Transverse colon (tissue), 4 donors: ENCODE measurements around the gene PRDM2. TPM values are rescaled to one million over a fixed set of nuclear protein-coding genes. Genes with fewer than 3 reads are reported as not detected.

ENCODE experiments used
- DNase-seq: peaks from one replicate; pipeline ENCODE4 v3.0.0-alpha.2; 2019
- H3K27ac ChIP-seq, 4 donors: fragments of 200-600 bp; sonication (generic); 2 replicates each; pipeline ENCODE4 v1.5.1; 2016 to 2018; ENCODE audit warnings: inconsistent platforms in 4 of 4
- H3K27me3 ChIP-seq: fragments of 200-600 bp; sonication (generic); 2 replicates; pipeline ENCODE4 v1.5.1; 2017; ENCODE audit warnings: inconsistent platforms
- H3K36me3 ChIP-seq, 4 donors: fragments of 200-600 bp; sonication (generic); 2 replicates each; pipeline ENCODE4 v1.5.1; 2017 to 2019; ENCODE audit warnings: inconsistent platforms in 4 of 4
- H3K4me1 ChIP-seq, 4 donors: fragments of 200-600 bp; sonication (generic); 2 replicates each; pipeline ENCODE4 v1.5.1; 2017 to 2020; ENCODE audit warnings: inconsistent platforms in 4 of 4
- H3K4me3 ChIP-seq, 4 donors: fragments of 200-600 bp; sonication (generic); 1 replicate in 1 of 4; 2 replicates in 3 of 4; pipeline versions ENCODE4 v1.5.1 to v1.6.1; 2017 to 2019; ENCODE audit warnings: inconsistent platforms in 4 of 4
- H3K9me3 ChIP-seq, 2 donors: fragments of 200-600 bp; sonication (generic); 2 replicates each; pipeline ENCODE4 v1.5.1; 2017 to 2019; ENCODE audit warnings: inconsistent platforms in 2 of 2
- CTCF ChIP-seq, 5 experiments: fragments of 200-600 bp in 3 of 5; fragments of 450-650 bp in 2 of 5; sonication (generic) in 3 of 5; IDR thresholded peaks; 1 replicate in 2 of 5; 2 replicates in 3 of 5; pipeline ENCODE4 v1.5.1; 2016 to 2017; ENCODE audit warnings: antibody characterized with exemption in 5 of 5, inconsistent platforms in 3 of 5, mild to moderate bottlenecking in 2 of 5, moderate library complexity in 1 of 5
- EP300 ChIP-seq: sonication (generic); formaldehyde crosslinking; IDR thresholded peaks from one replicate; pipeline ENCODE4 v1.6.1; 2017; ENCODE audit warnings: antibody characterized with exemption, low read depth
- POLR2A ChIP-seq: fragments of 450-650 bp; IDR thresholded peaks from one replicate; pipeline ENCODE4 v1.6.1; 2016; ENCODE audit warnings: antibody characterized with exemption, mild to moderate bottlenecking, moderate library complexity
- POLR2AphosphoS5 ChIP-seq, 3 donors: sonication (generic); formaldehyde crosslinking; IDR thresholded peaks; one replicate each; pipeline ENCODE4 v1.6.1; 2016; ENCODE audit warnings: antibody characterized with exemption in 3 of 3
- WGBS, 2 donors: methylation state at CpG; one replicate each; pipeline ENCODE4 v1.1.5; 2018; ENCODE audit warnings: low coverage in 1 of 2; 5-methylcytosine and 5-hydroxymethylcytosine counted together
- in situ Hi-C, 4 donors: fragments of 200-750 bp; cut with MboI; loops; one replicate each; pipeline versions ENCODE4 v1.15.0 to v1.15.1; 2017; ENCODE audit warnings: low sequenced_read_pairs in 3 of 4, low pct_ligation_motif_present in 1 of 4, low pct_unique_long_range_greater_than_20kb in 1 of 4
- intact Hi-C: fragments of 100-400 bp; cut with DNase I; formaldehyde crosslinking; loops from one replicate; pipeline ENCODE4 v1.15.1; 2023; ENCODE audit warnings: low total_unique reads
- total RNA-seq, 4 donors: library from RNA; depleted of rRNA; stranded (reverse); fragments of >200 nt; gene quantifications; one replicate each; pipeline ENCODE4 v1.1.0, GENCODE V29; 2016

Gene PRDM2
- total RNA-seq, 4 donors from 2014 or later: 27.3 to 40.5 (median 35.8) TPM

GRCh38 chr1:13697738-13698137 lies 2.2 kb upstream of the PRDM2 start:
- Histone ChIP-seq H3K36me3 (no peaks in the 10 kb centered on the region), H3K27me3 (peaks cover 12% of the 10 kb centered on the region), H3K9me3 (no peaks in the 10 kb centered on the region), H3K4me1 (peaks cover 5 to 23% (median 9%) of the 10 kb centered on the region in 4 donors), H3K27ac (no peak overlapping the region), H3K4me3 (no peak overlapping the region)
- WGBS, 2 donors: 86 to 94% methylated on average over 2 of the region's 2 CpGs
- DNase-seq: no peak
- in situ Hi-C loops (no loop called here), intact Hi-C loops (no loop called here)
- no peak for TF ChIP-seq EP300
- no peak for TF ChIP-seq POLR2A
- no peak for TF ChIP-seq POLR2AphosphoS5 (IDR thresholded peaks at IDR 0.05)
- no peak for TF ChIP-seq CTCF (IDR thresholded peaks at IDR 0.05)

GRCh38 chr1:13699510-13699909 lies 478 bp upstream of the PRDM2 start:
- intact Hi-C loops: no loop called here
- peaks cover 5 to 24% (median 9%) of the 10 kb centered on the region in 4 donors for H3K4me1 ChIP-seq
- peak overlapping the region; percentile 90 to 95 (median 91) for H3K27ac ChIP-seq
- peaks cover 8% of the 10 kb centered on the region for H3K27me3 ChIP-seq
- peak overlapping the region; percentile 74 to 91 (median 86) for H3K4me3 ChIP-seq
- DNase-seq: peak; percentile 20
- in situ Hi-C loops: no loop called here
- TF ChIP-seq POLR2AphosphoS5 (IDR thresholded peaks at IDR 0.05) (no peak), POLR2A (no peak), CTCF (IDR thresholded peaks at IDR 0.05) (no peak), EP300 (no peak)
- no peaks in the 10 kb centered on the region for H3K9me3 ChIP-seq
- no peaks in the 10 kb centered on the region for H3K36me3 ChIP-seq
- WGBS, 2 donors: 61 to 94% methylated on average over 3 to 16 of the region's 16 CpGs

GRCh38 chr1:13700521-13701270 lies 708 bp downstream of the PRDM2 start:
- TF ChIP-seq POLR2A (no peak), EP300 (no peak), POLR2AphosphoS5 (IDR thresholded peaks at IDR 0.05) (no peak), CTCF (IDR thresholded peaks at IDR 0.05) (no peak)
- peak overlapping the region; percentile 26 to 86 (median 80) for H3K4me3 ChIP-seq
- no peaks in the 10 kb centered on the region for H3K9me3 ChIP-seq
- in situ Hi-C loops: no loop called here
- 21 to 42% methylated on average over 20 to 45 of the region's 48 CpGs for WGBS, 2 donors
- H3K27me3 ChIP-seq: no peaks in the 10 kb centered on the region
- DNase-seq: peak; percentile 47
- H3K27ac ChIP-seq: peak overlapping the region; percentile 90 to 95 (median 91)
- H3K36me3 ChIP-seq: no peaks in the 10 kb centered on the region
- H3K4me1 ChIP-seq: peaks cover 5 to 24% (median 9%) of the 10 kb centered on the region in 4 donors
- intact Hi-C loops: no loop called here

GRCh38 chr1:13701271-13701640 lies 1.3 kb downstream of the PRDM2 start:
- Histone ChIP-seq H3K9me3 (no peaks in the 10 kb centered on the region), H3K4me1 (peaks cover 5 to 28% (median 11%) of the 10 kb centered on the region in 4 donors), H3K27me3 (no peaks in the 10 kb centered on the region), H3K4me3 (peak overlapping the region in 3 of 4 donors; percentile 74 to 86 (median 85)), H3K27ac (peak overlapping the region; percentile 90 to 95 (median 91)), H3K36me3 (no peaks in the 10 kb centered on the region)
- intact Hi-C loops (no loop called here), in situ Hi-C loops (no loop called here)
- WGBS, 2 donors: 70% methylated on average over 6 of the region's 6 CpGs
- DNase-seq: no peak
- TF ChIP-seq CTCF (IDR thresholded peaks at IDR 0.05) (no peak), POLR2AphosphoS5 (IDR thresholded peaks at IDR 0.05) (no peak), EP300 (no peak), POLR2A (no peak)
